GM18907 (cell line): Measurements from ENCODE around the gene KIFC3.
"Not testable (repeated sequence)": the region's sequence is repeated elsewhere in the genome, so short reads cannot be mapped to it uniquely, and the experiment has no call there.

Source experiments
- ATAC-seq: cut with Tn5 transposase; IDR thresholded peaks from one replicate; pipeline ENCODE4 v1.9.1; 2021; ENCODE audit warnings: mild to moderate bottlenecking, moderate library complexity; ENCODE audit not compliant: unreplicated experiment

The KIFC3 gene

GRCh38 chr16:57807252-57807967 is 5.1 kb upstream of the KIFC3 start:
- ATAC-seq, result no peak

- no peak for ATAC-seq
These were observed 2.9 kb upstream of the KIFC3 start for GRCh38 chr16:57805176-57805575.

- ATAC-seq, result no peak
These were observed 2.0 kb upstream of the KIFC3 start for GRCh38 chr16:57804111-57804837.

- no peak for ATAC-seq
These were observed 1.1 kb upstream of the KIFC3 start for GRCh38 chr16:57803134-57803990.

- peak; percentile 22 for ATAC-seq
These were observed 416 bp downstream of the KIFC3 start for GRCh38 chr16:57801809-57802340.

- ATAC-seq, result no peak
These were observed 1.0 kb downstream of the KIFC3 start for GRCh38 chr16:57801098-57801808.

GRCh38 chr16:57800200-57801097 is 1.8 kb downstream of the KIFC3 start:
- ATAC-seq, result no peak

GRCh38 chr16:57799600-57800199 is 2.6 kb downstream of the KIFC3 start:
- no peak for ATAC-seq

GRCh38 chr16:57798953-57799599 is 3.2 kb downstream of the KIFC3 start:
- no peak for ATAC-seq

- ATAC-seq, result no peak
These were observed 4.0 kb downstream of the KIFC3 start for GRCh38 chr16:57798267-57798810.

- ATAC-seq, result no peak
These were observed 4.6 kb downstream of the KIFC3 start for GRCh38 chr16:57797526-57798266.

- no peak for ATAC-seq
These were observed 5.1 kb downstream of the KIFC3 start for GRCh38 chr16:57797216-57797525.

GRCh38 chr16:57796014-57796413 is 6.3 kb downstream of the KIFC3 start:
- not testable (repeated sequence) for ATAC-seq

- ATAC-seq, result no peak
These were observed 6.8 kb downstream of the KIFC3 start for GRCh38 chr16:57795431-57795878.

GRCh38 chr16:57794849-57795430 is 7.4 kb downstream of the KIFC3 start:
- no peak for ATAC-seq

- no peak for ATAC-seq
These were observed 10.3 kb downstream of the KIFC3 start for GRCh38 chr16:57791893-57792461.
